CMK (cell line): ENCODE results near the gene CCNDBP1.
A peak's percentile ranks its signal among the peaks of the same experiment; 100 is the strongest.
"Not testable (repeated sequence)": the region's sequence is repeated elsewhere in the genome, so short reads cannot be mapped to it uniquely, and the experiment has no call there.

ENCODE experiments used
- DNase-seq: peaks from one replicate; pipeline ENCODE4 v3.0.0-alpha.2; 2010; ENCODE audit warnings: low read depth

Gene CCNDBP1

GRCh38 chr15:43218908-43219706 is 33.9 kb downstream of the CCNDBP1 start:
- no peak for DNase-seq

- DNase-seq: peak; percentile 45
These were observed 35.0 kb downstream of the CCNDBP1 start for GRCh38 chr15:43219929-43220928.

- DNase-seq: peak; percentile 83
These were observed 35.8 kb downstream of the CCNDBP1 start, which contains the start of gene EPB42 for GRCh38 chr15:43220991-43221403. TSS of gene EPB42 (minus strand) at chr15:43221018. CDS start at chr15:43220825, 193 bp downstream.

- no peak for DNase-seq
These were observed 36.2 kb downstream of the CCNDBP1 start for GRCh38 chr15:43221422-43221821.

GRCh38 chr15:43225201-43225949 is 40.2 kb downstream of the CCNDBP1 start:
- DNase-seq: no peak

GRCh38 chr15:43225950-43226255 is 40.7 kb downstream of the CCNDBP1 start:
- DNase-seq: not testable (repeated sequence)

- no peak for DNase-seq
These were observed 41.5 kb downstream of the CCNDBP1 start for GRCh38 chr15:43226436-43227305.

GRCh38 chr15:43229977-43230376 is 44.8 kb downstream of the CCNDBP1 start:
- DNase-seq: no peak

GRCh38 chr15:43230640-43231115 is 45.5 kb downstream of the CCNDBP1 start:
- peak; percentile 56 for DNase-seq

GRCh38 chr15:43232289-43232874 is 47.2 kb downstream of the CCNDBP1 start:
- no peak for DNase-seq

GRCh38 chr15:43235536-43235935 is 50.3 kb downstream of the CCNDBP1 start:
- DNase-seq: no peak

- no peak for DNase-seq
These were observed 52.8 kb downstream of the CCNDBP1 start for GRCh38 chr15:43237842-43238470.

- DNase-seq: no peak
These were observed 53.5 kb downstream of the CCNDBP1 start for GRCh38 chr15:43238671-43239131.

GRCh38 chr15:43239732-43240491 is 54.7 kb downstream of the CCNDBP1 start:
- no peak for DNase-seq

- DNase-seq: no peak
These were observed 55.9 kb downstream of the CCNDBP1 start for GRCh38 chr15:43241100-43241499.

GRCh38 chr15:43242616-43243015 is 57.4 kb downstream of the CCNDBP1 start:
- DNase-seq: no peak

GRCh38 chr15:43243020-43243645 is 57.9 kb downstream of the CCNDBP1 start:
- DNase-seq: no peak

- no peak for DNase-seq
These were observed 58.9 kb downstream of the CCNDBP1 start for GRCh38 chr15:43244092-43244491.
